M059J (cell line): ENCODE measurements around the gene DCST1. TPM values are rescaled to one million over a fixed set of nuclear protein-coding genes. Genes with fewer than 3 reads are reported as not detected.

Source experiments
- DNase-seq: peaks from one replicate; pipeline ENCODE4 v3.0.0-alpha.2; 2012; ENCODE audit warnings: low read depth
- total RNA-seq: library from RNA; depleted of rRNA; stranded (reverse); fragments of >200 nt; shearing (Covaris generic); gene quantifications from 2 replicates; pipeline ENCODE4 v1.2.3, GENCODE V29; 2014

DCST1 gene
- total RNA-seq, 1 experiment from 2014 or later, result not detected

DNA sequence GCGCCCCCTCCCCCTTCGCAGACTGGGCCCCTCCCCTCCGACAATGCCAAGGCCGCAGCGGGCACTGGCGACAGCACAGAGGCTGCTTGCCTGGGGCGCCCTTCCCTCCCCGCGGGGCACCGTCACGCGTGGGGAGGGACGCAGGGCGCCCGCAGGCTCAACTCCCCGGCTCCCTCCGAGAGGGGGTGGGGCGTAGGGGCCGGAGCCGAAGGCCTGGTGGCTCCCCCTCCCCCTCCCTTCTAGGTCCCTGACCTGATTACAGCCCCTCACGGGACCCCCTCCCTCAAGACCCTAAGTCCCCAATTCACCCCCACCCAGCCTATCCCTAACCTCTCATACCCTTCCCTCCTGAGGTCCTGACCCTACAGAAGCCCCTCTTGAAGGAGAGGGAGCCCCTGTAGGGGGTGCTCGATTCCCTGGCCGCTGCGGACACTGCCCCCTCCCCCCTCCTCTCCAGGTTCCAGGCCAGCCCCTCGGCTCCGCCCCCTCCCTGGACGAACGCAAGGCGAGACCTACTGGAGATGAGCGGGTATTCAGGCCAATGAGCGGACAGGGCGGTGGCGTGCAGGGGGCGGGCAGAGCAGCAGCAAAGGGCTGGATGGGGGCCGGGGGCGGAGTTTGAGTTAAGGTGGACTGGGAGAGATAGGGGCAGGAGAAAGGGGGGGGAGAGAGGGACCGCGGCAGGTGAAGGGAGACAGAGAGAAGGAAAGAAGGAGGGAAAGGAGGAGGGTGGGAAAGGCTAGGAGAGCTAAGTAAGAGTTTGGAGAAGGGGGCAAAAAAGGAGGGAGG, 31.8 kb upstream of the DCST1 start:
- peak; percentile 99 for DNase-seq

DNA sequence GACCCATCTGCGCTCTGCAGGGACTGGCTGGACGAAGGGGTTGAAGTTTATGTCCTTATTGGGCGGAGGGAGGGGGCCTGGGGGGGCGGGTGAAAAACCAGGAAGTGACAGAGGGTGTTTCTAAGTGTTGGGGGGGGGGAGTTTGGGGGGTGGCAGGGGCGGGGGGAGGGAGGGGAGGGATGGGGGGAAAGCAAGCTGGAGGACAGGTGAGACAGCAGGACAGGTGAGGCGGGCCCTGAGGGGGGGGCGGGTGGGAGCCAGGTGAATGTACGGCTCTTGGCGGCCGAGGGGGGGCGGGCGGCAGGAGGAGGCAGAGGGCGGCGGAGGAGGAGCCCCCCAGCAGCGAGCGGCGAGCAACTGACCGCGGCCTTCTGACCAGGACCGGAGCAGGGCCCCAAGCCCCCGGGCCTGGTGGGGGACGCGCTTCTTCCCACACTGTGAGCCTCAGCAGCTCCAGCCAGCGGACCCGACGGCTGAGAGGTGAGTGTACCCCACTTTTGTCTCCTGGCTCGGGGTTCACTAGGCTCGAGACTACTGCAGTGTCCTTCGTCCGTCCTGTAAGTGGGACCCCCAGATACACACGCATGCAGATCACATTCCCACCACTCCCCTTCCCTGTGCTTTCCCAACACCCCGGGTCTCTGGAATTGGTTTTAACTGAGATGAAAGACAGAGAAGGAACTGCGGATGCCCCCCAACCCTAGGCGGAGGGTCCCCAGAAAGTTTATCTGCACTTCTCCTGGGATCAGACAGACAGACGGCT, 31.0 kb upstream of the DCST1 start, which contains the start of gene ZBTB7B:
ZBTB7B (plus strand) TSS at position 339 of the 763 bp plus-strand sequence. CDS start 11,859 bp downstream, outside the sequence.
- DNase-seq, result peak; percentile 56

DNA sequence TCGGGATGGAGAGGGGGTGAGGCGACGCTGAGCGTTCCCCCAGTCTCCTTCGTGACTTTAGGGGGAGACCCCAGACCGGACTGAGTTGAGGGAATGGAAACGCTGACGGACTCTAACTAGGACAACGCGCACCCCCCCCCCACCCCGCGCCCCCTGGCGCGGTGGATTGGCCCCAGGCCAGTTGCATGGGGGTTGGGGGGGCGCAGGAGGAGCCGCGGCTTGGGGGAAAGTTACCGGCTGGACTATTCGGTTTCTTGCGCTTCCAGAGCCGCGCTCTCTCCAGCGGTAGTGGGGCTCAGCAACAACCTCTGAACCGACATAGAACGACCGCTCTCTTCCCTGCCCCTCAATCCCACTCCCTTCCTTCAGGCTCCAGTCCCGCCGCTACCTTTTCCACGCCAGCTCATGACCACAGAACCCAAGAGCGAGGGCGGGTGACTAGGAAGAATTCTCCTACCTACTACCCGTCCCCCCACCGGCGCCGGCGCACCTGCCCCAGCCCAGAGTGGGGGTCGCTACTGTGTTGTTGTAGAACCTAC, 30.3 kb upstream of the DCST1 start:
- DNase-seq, result peak; percentile 63

DNA sequence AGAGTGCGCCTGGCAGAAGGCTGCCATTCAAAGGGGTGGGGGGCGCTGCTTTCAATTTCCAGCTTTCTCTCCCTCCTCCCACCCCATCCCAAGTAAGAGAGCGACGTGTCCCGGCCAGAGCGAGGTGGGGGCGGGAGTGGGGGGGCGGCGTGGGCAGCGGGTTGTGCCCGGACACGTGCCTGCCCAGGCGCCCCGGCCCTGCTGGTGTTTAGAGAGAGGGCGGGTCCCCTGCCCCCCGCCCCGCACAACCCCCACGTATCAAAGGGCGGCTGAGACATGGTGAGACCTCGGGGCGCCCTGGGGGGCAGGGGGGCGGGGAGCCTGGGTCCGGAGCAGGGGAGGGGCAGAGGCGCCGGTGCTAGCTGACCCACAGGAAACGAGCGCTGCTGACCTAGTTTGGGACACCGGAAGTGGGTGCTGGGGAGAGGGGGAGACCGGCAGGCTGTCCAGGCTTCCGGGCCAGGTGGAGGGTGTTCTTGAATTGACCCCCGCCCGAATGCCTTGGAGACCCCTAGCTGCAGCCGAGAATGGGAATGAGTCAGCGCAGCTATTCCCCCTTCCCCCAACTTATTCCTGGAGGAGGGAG, 29.8 kb upstream of the DCST1 start:
- DNase-seq, result peak; percentile 80

DNA sequence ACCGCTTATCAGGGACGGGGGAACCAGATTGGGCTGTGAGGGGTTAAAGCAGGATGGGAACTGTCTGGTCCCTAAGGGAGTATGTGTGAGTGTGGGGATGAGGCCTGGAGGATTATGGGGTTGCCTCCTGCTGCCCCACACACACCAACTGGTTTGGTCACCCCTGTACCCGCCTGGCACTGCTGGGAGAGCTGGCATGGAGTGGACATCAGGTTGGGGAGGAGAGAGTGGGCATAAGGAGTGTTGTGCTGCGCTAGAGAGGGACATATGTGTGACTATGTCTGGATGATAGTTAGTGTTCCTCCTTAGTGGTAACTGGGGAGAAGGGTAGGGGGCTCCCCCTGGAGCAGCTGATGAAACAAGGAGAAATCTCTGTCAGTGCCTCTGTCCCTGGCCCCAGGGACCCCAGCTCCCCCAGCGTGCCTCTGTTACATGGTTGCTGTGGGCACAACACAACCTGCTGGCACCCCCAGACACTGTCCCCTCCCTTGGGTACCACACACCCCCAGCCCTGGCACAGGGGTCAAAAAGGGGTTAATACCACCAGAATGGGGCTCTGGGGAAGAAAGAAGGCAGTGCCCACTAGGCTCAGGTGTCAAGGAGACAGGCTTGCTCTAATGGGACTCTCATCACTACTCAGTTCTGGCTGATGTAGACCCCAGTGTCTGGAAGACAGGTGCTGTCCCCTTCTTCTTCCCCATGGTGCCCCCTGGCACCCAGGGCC, 29.1 kb upstream of the DCST1 start:
- DNase-seq, result peak; percentile 35

DNA sequence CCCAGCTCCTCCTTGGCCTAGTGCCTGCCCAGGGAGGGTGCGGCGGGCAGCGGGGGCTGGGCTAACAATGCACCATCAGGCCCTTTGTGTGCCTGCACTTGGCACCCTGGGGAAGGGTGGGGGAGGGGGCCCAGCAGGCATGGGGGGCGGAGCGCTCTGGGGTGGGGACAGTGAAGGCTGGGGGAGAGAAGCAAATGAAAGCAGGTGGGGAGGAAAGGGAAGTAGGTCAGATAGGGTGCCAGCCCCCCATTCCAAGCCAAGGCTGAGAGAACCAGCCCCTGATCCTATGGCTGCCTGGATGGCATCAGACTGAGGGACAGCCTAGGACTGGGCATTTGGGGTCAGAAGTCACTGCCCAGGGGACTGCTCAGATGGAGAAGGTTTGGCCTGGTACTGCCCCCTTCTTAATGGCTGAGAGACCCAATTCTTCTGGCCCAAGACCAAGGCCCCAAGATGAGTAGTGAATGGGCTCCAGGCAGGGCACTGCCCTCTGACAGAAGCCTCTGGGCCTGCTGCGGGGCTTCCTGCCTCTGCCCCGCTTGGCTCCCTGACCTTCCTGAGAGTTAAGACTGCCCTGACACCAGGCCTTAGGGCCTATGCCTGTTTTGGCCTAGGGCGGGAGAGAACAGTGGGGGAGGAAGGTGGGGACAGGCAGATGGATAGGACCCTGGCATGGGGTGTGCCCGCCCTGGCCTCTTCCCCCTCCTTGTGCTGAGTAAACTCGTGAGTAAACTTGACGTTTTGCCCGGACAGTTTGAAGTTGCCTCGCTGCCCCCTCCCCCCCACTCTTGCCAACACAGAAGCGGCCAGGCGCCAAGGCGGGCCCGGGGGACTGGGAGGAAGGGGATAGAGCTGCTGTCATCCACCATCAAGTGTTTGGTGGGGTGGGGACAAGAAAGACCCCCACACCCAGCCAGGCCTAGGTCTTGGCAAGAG, 28.3 kb upstream of the DCST1 start:
- DNase-seq, result peak; percentile 84

DNA sequence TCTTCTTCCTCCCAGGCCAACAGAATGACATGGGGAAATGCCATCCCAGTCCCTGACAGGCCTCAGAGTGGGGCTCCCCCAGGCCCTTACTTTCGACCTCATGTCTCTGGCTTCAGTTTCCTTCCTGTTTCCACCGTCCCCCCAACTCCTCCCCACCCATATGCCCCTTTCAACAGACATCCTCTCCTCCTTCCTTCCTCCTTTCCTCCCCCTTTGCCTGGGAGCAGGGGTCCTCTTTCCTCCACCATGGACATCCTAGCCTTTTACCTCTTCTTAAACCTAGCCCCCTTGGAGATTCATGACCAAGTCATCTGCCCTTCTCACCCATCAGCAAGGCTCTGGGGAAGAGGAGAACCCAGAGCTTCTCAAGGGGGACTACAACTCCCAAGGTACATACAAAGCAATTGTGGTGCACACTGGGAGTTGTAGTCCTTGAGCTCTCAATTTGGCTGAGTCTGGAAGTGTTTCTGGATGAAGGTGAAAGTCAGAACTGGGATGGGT, 27.0 kb upstream of the DCST1 start:
- no peak for DNase-seq

DNA sequence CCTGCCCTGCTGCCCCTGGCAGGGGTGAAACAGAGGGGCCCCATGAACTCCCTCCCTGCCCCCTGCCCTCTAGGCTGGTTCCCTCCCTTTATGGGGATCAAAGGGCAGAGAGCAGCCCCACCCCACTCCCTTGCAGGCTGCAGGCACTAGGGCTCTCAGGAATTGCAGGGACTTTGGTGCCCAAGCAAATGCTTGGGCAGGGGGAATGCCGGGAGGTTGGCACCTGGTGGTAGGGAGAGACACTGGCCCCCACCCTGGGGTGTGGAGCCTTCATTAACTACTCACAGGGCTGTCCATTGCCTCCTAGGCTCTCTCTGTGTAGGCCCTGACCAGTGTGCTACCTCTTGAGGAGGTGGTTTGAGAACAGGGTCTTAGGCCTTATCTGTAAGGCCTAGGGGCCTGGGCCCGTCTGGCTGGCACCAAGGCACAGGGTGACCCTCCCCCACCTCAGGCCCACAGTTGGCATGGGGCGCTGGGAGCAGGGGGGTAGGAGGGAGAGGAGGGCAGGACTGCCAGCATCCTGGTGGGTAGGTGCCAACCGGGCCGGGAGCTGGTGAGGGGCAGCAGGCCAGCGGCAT, 26.3 kb upstream of the DCST1 start:
- DNase-seq, result no peak

DNA sequence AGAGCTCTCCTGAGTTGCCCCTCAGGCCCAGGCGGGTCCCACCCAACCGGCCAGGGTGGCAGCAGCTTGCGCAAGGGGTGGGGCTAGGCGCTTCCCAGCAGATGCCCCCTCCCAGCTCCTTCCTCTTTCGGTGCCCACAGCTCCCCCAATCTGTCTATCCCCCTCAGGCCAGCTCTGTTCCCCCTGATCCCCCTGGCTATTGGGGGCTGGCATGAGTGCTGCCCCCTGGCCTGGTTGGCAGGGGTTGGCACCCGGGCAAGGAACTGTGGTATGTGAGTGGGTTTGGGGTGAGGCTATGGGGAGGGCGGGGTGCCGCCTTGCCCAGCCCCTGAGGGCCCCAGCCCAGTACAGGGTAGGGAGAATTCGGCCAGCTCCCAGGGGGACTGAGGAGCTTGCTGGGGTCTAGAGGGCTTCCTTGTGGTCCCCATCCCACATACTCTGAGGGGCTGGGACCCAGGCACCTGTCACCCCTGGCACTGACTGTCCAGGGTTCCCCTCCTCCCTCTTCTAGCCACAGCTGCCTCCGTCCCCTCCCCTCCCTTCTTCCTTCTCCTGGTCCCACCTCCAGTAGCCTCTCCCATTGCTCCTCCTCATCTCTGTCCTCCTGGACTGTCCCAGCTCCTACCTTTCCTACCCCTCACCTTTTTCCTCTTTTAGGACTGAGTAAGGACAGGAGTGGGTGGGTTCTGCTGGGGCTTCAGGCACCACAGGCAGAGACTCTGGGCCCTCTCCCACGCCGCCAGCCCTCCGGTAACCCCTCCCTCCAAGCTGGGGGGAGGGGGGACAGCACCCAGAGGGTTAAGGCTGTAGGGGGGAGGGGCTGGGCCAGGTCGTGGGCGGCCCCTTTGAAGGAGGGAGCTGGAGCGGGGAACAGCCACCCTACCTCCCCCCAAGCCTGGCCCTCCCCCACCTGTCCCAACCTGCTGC, 25.3 kb upstream of the DCST1 start:
- DNase-seq, result no peak

DNA sequence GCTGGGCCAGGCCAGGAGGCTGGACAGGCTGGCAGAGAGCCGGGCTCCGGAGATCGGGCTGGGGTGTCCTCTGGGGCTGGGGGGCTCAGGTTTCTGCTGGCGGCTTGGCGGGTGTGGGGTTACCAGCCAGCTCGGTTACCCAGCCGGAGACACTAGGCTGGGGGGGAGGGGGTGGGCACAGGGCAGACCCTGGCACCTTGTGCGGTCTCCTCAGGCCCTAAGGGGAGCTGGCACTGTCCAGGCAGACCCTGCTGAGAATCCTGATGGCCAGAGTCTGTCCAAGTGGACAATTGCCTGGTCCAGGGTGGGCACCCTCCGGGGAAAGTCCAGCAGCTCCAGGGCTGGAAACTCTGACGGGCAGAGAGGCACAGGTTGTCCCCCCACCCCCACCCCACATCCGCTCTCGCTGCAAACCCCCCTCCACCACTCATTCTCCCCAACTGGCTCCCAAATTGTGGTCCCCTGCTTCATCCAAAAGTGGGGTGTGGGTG, 24.4 kb upstream of the DCST1 start:
- DNase-seq, result no peak

DNA sequence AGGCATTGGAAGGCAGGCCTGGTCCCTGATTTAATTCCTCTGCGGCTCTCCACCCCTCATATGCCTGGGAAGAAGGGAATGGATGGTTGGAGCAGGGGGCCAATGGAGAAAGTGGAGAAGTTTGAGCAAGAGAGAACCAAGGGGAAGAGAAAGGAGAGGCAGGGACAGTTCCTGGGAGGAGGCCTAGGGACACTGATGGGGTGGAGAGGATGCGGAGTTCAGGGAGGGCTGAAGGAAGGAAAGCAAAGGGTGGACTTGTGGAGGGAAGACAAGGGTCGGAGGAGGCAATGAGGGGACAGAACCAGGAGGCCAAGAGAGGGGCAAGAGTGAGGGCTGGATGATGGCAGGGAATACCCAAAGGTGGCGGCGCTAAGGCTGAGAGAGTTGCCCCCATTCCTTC, 23.9 kb upstream of the DCST1 start:
- no peak for DNase-seq

DNA sequence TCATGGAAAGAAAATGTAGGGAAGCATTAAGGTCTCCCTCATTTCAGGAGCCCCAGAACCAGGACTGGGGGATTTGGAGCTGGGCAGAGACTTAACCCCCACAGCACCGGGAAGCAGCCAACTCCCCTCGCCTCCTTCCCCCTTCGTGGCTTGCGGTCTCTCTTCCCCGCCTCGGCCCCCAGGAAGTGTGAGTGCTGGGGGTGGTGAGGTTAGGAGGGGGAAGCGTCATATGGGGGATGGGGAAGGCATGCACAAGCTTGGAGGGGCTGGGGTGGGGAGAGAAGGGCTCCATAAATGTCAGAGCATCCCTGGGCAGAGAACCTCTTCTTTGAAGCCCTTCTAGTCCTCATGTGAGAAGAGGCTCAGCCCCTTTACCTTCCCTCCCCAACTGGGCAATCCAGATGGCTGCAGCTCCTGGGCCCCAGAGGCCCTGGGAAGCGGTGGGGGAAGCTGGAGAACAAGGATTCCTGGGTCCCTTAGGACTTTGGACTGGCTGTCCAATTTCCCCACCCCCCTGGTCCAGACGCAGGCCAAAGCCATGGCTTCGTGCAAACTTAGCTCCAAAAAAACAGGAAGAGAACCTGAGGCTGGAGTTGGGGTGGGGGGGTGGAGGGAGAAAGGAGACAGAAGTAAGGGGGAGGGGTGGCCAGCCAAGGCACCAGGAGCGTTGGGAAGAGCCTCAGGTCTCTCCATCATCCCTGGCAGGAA, 23.3 kb upstream of the DCST1 start:
- no peak for DNase-seq

DNA sequence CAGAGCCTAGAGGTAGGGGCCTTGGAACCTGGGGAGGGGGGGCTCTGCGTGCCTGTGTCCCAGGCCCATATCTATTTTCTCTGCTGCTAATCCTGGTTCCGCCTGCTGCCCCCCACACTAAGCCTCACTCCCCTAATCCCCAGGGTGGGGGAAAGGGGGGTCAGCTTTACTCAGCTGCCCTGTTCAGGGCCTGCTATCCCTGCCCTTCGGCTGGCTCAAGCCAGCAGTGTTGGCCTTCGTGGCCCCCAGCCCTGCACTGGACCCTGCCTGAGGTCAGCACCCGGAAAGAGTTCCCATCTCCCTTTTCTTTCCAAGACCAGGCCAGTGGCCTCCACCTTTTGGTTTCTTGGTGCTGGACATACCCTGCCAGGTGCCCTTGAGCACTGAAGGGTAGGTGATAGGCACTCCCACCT, 22.6 kb upstream of the DCST1 start:
- DNase-seq, result no peak

DNA sequence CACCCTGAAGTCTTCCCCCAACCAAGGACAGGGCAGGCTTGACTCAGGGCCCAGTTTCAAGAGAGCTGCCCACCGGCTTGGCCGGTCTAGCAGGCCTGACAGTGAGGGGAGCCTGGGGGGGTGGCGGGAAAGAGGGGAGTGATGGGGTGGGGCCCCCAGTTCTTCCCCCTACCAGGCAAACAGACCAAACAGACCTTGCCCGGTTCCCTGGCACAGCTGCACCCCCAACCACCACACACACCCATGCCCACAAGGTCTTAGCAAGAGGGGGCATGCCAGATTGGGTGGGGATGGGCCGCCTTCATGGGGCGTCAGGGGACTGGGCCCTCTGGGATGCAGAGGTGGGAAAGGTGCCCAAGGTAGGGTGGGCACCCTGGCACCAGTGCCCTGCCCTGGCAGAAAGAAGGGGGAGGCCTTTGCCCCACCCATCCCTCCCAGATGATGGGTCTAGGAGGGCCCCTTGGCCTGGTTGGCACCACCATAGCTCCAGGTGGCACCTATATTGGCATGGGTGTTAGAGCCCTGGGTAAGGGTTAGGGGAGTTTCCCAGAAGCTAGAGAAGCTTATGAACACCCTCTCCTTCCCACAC, 22.1 kb upstream of the DCST1 start:
- no peak for DNase-seq

DNA sequence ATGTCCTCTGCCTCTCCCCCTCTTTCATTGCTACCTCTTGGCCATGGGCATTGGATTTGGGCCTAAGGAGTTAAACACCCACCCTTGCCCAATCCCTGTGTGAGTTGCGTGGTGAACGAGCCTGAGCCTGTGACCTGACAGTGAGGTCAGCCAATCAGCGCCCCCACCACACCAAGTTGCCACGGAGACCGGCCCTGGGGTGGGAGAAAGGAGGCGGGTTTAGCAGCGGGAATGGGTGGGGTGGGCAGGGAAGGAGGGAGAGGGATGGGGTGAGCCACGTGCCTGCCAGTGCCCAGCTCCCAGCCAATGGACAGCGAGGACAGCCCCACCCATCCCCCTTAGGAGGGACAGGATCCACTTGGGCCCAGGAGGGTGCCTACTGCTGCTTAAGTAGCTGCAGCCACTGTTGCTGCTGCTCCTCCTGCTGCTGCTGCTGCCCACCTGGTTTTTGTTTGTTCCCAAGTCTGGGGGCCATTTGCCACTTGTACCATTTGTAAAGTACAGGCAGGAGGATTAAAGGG, 21.5 kb upstream of the DCST1 start:
- DNase-seq, result no peak

DNA sequence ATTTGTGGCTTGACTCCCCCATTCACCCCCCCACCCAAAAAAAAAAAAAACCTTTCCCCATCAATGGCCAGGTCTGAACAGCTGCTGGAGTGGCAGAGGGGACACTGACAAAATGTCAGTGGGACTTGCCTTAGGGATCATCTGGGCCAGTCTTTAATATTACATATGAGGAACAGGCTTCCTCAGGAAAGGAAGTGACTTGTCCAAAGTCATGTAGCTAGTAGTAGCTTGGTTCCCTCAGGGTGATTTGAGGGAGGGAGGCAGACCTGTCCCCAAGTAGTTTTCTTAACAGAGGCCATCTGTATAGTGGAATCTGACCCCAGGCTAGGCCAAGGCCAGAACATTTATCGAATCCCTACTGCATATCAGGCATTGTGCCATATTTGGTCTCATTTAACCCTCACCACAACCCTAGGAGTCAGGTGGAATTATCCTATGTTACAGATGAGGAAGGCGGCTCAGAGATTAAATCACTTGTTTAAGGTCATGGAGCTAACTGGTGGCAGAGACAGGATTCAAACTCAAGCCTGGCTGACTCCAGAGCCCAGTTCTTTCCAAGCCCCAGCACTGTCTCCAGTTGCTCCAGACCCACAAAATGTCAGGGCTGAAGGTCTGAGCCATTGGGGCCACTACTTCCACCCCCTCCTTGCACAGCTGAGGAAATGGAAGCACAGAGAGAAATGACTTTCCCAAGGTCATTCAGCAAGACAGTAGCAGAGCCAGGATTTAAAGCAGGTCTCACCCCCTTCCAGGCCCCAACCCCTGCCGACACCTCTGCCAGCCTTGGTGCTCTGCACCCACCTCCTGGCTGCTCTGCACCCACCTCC, 20.6 kb upstream of the DCST1 start:
- no peak for DNase-seq

DNA sequence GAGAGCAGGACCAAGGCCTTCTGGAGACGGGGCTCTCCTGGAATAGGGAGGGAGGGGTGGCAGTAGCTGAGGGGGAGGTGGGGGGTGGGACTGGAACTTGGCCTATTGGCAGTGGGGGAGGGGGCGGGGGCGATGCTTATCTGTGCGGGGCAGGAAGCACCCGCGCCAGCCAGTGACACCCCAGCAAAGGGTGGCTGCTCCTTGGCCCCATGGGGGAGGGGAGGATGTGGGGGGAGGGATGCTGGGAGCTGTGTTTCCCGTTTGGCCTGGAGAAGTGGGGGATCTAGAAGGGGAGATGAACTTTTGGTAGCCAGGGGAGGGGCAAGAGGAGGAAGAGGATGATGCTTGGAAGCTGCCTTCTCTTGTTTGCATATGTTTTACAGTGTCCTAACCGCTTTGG, 20.0 kb upstream of the DCST1 start:
- no peak for DNase-seq
